Left forelimb (tissue), 1 donor: ENCODE measurements around the gene TCN2.
"Not testable (repeated sequence)": the region's sequence is repeated elsewhere in the genome, so short reads cannot be mapped to it uniquely, and the experiment has no call there.

Source experiments
- DNase-seq: peaks from one replicate; pipeline ENCODE4 v3.0.0-alpha.2; 2018; ENCODE audit warnings: low spot score

Gene TCN2

DNA sequence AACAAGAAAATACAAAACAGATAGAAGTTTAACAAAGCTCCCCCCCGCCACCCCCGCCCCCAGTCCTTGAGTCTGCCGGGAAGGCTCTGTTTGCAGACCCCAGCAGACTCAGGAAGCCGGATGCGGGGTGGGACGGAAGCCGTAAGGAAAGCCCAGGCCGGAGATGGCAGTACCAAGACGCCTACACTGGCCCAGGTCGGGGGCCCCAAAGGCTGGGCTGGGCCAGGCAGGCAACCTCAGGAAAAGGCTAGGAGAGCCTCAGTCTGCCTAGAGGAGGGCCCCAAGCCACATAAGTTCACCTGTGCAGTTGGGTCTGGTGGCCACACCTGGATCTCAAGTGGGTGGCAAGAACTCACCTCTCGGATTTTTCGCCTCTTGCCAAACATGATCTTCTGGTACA, 28.5 kb upstream of the TCN2 start:
- DNase-seq = no peak

DNA sequence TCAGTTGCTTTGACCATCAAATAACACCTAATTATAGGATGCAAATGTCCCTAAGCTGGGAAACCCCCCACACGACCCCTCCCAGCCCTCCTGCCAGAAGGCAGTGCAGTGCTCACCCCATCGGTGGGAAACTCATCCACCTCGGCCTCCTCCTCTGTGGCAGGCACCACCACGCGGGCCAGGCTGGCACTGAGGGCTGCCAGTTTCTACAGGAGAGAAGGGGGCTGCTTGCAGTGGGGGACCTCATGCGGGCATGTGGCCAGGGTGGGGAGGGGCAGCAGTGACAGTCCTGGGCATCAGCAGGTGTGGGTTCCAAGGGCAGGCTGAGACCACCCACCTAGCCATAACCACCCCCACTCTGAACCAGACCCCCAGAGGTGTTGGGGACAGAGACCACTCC, 26.1 kb upstream of the TCN2 start:
- DNase-seq = no peak

DNA sequence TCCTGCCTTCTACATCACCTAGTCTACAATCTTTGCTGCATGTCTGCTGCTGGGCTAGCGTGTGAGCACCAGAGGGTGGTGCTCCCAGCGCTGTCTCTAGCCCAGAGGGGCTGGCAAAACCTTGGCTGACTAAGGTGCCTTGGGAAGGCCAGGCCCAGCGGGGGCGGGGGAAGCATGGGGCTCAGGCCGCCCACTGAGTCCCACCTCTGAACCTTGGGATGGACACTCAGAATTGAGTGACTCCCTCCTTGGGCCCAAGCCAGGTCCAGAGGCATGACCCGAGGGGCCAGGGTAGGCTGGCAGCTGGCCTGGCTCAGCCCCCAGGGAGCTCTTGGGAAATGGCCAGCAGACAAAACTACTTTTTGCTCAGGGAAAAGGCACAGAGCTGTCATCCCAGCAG, 24.9 kb upstream of the TCN2 start:
- no peak for DNase-seq

DNA sequence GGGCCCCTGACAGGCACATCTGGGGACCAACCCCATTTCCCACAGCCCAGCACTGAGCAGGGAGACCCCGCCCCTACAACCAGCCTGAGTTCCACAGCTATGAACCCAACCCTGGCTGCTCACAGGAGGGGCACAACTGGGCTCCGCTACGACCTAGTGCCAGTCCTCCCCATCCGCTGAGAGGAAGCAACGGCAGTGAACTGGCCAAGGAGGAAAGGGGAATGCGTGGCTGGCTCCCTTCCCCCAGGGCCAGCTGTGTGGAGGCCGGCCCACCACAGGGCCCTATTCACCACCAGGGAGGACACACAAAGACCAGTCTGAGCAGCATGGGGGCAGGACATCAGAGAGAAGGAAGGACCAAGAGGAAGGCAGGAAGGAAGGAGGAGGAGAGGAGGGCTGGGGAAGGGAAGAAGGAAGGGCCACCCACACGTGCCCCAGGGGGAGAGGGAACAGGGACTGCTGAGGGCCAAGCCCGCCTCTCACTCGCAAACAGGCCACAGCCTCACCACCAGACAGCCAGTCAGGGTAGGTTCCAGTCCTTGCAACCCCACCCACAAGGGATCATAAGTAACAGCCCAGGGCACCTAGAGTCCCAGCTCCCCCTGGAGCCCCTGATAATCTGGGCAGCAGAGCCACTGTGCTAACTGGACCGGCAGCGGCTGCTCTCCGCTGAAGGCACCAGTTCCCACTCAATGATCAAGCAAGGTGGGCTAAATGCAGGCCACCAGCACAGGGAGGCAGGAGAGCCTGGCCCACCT, 24.0 kb upstream of the TCN2 start:
- no peak for DNase-seq

DNA sequence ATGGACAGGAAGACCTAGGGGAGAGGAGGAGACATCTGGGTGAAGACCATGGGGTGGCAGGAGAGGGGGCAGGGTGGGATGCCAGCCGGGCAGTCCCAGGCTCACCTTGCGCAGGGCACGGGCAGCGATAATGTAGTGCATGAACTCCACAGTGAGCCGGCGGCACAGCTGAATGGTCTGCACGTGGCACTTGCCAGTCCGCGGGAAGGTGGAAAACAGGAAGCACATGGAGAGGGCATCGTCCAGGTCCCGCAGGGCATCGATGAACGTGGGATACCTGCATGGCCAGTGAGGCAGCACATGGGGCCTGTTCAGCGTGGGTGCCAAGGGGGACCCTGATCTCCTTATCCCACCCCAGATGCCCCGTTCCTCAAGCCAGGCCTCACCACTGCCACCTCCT, 22.5 kb upstream of the TCN2 start:
- no peak for DNase-seq

DNA sequence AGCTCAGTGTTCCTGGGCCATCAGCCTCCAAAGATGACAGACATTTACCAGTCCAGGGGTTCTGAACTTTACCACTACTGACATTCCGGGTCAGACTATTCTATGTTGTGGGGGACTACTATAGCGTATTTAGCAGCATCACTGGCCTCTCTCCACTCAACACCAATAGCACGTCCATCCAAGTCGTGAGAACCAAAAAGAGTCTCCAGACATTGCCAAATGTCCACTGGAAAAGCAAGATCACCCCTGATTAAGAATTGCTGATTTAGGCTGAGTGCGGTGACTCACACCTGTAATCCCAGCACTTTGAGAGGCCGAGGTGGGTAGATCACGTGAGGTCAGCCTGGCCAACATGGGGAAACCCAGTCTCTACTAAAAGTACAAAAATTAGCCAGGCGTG, 20.6 kb upstream of the TCN2 start:
- DNase-seq = no peak

DNA sequence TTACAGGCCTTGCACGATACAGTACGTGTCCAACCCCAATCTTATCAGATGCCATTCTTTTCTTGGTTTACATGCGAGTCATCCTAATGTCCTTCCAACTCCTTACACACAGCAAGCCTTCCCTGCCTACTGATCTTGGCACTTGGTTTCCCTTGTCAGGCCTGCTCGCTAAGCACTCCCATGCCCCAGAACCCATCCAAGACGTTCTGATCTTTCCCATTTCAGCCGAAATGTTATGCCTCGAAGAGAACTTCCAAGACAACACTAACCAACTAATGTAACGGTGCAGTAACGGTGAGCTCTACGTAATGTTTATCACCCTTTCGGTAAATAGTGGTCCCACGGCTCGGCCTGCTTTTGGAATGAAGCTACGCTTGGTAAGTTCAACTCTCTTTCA, 15.8 kb upstream of the TCN2 start:
- DNase-seq = no peak

DNA sequence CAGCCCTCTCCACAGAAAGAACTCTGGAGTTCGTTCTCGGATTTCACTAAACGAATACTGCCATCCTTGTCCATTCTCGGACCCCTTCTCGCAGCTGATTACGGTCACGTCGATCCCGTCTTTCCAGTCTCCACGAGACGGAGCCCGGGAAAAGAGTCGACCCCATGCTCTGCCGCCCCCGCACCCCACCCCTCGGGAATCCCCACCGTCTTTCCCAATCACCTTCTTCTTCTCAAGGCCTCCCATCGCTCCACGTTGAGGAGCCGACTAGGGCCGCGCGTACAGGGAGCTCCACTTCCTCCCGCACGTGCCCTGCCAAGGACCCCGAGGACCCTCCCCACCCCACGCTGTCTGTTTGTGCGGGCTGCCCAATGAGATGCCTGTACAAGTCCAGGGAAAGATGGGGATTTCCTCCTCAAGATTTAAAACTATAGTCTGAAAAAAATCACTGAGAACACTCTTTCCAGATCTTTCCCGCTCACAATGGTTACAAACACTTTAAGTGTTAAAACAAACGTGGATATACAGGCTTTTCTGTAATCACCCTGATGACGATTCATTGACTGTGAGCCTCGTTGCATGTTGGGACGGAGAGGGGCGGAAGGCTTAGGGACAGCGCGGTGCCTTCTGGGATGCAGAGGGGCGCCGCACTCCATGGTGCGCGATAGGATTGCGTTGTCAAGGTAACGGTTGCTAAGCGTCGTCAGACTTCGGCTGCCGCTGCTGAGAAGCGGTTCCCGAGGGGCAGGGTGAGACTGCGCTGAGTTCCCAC, 15.2 kb upstream of the TCN2 start, which contains the start of gene PES1:
PES1 (minus strand) TSS at position 323 of the 772 bp plus-strand sequence; CDS start at position 246, 77 bp downstream.
- peak; percentile 95 for DNase-seq

DNA sequence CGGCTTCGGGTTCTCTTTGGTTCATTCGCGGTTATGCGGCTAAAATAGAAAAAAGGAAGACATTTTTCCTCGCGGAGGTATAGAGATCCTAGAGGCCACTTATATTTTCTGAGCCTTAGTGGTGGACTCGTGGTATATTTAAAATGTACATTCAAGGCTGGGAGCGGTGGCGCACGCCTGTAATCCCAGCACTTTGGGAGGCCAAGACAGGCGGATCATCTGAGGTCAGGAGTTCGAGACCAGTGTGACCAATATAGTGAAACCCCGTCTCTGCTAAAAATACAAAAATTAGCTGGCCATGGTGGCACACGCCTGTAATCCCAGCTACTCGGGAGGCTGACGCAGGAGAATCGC, 14.6 kb upstream of the TCN2 start:
- not testable (repeated sequence) for DNase-seq

DNA sequence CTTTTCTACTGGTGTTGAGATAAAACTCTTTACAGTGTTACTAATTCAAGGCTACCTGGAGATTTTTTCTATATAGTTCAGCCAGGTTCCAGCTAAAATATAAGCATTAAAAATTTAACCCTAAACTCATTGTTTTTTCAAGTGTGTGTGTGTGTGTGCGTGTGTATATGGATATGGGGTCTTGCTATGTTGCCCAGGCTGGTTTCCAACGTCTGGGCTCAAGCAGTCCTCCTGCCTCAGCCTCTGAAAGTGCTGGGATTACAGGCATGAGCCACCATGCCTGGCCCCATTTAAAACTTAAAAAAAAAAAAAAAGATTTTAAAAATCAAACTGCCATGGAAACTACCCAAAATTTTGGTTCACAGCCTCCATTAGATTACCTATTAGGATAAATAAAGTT, 10.8 kb upstream of the TCN2 start:
- no peak for DNase-seq

DNA sequence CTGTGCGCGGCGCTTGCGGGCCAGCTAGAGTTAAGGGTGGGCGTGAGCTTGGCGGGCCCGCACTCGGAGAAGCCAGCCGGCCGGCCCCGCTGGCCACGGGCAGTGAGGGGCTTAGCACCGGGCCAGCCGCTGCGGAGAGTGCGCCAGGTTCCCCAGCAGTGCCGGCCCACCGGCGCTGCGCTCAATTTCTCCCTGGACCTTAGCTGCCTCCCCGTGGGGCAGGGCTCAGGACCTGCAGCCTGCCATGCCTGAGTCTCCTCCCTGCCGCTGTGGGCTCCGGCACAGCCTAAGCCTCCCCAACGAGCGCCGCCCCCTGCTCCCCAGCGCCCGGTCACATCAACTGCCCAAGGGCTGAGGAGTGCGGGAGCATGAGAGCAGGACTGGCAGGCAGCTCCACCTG, 10.1 kb upstream of the TCN2 start:
- DNase-seq = no peak

DNA sequence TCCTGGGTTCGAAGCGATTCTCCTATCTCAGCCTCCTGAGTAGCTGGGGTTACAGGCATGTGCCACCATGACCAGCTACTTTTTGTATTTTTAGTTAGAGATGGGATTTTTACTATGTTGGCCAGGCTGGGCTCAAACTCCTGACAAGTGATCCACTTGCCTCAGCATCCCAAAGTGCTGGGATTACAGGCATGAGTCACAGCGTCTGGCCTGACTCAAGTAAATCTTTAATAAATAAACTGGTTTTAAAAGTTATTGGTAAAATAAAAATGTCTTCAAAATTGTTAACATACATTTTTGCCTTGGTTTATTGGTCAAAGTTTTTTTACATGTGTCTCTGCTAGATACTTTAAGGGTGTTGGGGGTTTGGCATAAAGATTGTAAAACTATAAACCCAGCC, 8.0 kb upstream of the TCN2 start:
- no peak for DNase-seq

DNA sequence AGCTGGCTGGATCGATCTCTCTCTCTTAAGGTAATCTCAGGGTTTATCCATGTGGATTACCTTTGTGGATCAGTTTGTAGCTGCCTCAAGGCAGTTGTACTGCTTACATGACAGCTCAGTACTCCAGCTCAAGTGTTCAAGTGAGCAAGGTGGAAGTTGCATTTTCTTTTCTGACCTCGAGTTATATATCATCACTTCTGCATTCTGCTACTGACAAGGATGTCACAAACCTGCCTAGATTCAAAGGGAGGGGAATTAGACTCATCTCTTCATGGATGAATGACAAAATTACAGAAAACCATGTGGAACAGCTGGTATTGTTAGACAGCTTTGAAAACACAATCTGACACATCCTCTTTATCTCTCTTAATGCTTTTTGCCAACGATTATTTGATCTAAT, 6.1 kb upstream of the TCN2 start:
- DNase-seq = no peak

DNA sequence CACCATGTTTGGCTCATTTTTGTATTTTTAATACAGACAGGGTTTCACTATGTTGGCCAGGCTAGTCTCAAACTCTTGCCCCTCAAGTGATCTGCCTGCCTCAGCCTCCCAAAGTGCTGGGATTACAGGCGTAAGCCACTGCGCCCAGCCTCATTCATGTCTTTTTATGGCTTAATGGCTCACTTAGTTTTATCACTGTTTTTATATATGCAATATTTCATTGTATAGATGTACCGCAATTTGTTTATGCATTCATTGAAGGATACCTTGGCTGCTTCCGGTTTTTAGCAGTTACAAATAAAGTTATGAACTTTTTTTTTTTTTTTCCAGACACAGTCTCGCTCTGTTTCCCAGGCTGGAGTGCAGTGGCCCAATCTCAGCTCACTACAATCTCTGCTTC, 5.5 kb upstream of the TCN2 start:
- DNase-seq = no peak

DNA sequence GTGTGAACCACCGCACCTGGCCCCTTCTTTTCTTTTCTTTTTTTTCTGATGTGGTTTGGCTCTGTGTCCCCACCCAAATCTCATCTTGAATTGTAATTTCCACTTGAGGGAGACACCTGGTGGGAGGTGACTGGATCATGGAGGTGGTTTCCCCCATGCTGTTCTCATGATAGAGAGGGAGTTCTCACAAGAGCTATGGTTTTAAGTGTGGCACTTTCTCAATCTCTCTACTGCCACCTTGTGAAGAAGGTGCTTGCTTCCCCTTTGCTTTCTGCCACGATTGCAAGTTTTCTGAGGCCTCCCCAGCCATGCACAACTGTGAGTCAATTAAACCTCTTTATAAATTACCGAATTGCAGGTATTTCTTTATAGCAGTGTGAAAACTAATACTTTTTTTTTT, 4.9 kb upstream of the TCN2 start:
- DNase-seq = no peak

DNA sequence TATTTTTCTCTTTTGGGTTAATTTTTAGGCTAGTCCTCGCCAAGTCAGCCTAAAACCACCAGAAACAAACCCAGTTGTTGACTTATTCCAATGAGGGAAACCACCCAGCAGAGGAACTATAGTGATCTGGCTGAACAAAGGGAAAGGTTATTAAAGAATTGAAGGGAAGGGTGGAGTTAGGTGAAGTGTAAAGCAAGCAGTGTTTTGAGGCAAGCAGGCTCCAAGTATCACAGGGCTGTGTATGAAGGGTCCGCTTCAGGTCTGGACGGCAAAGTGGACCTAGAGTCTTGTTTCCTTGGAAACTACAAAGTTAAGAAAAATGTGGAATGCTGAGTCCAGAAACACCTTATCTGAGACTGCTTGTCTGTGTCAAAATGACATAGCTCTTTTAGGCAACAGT, 3.2 kb upstream of the TCN2 start:
- no peak for DNase-seq

DNA sequence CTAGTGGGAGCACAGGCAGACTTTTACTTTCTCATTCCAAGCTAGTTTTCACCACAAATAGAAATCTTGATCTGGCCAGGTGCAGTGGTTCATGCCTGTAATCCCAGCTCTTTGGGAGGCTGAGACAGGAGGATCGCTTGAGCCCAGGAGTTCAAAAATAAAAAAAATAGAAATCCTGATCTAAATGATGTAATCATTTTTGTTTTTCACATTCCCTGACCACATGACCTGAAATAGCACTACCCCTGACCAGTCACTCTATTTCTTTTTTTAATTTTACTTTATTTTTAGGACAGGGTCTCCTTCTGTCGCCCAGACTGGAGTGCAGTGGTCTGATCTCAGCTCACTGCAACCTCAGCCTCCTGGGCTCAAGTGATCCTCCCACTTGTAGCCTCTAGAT, 2.3 kb upstream of the TCN2 start:
- DNase-seq = no peak

DNA sequence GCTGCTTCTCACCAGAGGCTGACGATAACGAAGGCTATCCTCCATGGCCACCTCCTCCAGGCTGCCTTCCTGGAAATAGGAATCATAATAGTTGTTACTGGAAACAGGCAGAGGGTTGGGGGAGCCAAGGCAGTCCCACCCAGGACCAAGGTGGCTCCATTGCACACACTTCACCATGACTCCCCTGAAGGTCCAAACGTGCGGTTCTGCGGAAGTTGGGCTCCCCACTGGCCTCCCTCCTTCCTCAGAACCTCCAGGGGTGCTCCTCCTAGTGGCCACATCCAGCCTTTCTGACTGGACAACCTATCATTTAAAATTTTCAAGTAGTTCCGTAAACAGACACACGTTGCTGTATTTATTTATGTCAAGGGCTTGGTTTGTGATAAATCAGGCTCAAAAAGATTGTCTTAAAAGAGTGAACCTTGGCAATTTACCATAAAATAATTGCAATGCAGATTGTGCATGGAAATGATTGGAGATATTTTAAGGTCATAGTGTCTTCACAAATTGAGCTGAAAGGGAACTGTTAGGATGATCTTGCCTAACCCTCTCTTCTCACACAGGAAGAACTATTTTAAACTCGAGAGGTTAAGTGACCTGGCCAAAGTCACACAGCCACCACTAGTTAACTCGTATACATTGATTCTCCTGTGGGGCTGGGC, 1.4 kb upstream of the TCN2 start:
- no peak for DNase-seq

DNA sequence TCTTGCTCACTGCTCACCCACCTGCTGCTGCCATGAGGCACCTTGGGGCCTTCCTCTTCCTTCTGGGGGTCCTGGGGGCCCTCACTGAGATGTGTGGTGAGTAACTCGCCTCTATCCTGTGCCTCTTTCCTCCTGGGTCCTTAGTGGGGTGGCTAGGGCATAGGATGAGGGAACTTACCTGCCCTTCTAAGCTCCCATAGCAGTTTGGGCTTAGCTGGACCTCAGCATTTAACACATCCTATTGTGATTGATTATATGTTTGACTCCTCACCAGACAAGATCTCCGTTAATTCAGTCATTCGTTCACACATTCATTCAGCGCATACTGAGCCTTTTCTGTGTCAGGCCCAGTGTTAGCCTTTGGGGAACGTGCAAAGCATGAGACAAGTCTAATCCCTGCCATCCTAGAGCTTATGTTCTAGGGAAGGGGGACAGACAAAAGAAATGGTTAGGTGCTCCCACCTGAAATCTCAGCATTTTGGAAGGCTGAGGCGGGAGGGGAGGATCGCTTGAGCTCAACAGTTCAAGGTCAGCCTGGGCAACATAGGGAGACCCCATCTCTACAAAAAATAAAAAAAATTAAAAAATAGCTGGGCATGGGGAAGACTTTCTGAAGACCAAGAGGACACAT, 441 bp downstream of the TCN2 start:
- DNase-seq = no peak

DNA sequence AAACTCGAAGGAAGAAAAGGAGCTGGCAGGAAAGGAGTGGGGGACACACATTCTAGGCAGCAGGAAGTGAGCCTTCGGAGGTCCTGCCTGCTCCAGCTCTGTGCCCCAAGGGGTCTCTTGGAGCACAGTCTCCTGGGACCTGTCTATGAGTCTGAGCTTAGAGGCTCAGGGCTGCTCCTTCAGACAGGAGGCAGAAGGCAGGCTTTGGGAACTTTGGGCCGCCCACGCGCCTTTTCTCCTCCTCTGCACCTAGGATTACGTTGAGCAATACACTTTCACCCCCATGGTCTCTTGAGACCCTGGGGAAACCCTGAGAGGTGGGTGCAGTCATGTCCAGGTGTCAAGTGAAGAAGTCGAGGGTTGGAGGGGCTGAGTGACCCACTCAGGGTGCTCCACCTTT, 965 bp downstream of the TCN2 start:
- DNase-seq = no peak

DNA sequence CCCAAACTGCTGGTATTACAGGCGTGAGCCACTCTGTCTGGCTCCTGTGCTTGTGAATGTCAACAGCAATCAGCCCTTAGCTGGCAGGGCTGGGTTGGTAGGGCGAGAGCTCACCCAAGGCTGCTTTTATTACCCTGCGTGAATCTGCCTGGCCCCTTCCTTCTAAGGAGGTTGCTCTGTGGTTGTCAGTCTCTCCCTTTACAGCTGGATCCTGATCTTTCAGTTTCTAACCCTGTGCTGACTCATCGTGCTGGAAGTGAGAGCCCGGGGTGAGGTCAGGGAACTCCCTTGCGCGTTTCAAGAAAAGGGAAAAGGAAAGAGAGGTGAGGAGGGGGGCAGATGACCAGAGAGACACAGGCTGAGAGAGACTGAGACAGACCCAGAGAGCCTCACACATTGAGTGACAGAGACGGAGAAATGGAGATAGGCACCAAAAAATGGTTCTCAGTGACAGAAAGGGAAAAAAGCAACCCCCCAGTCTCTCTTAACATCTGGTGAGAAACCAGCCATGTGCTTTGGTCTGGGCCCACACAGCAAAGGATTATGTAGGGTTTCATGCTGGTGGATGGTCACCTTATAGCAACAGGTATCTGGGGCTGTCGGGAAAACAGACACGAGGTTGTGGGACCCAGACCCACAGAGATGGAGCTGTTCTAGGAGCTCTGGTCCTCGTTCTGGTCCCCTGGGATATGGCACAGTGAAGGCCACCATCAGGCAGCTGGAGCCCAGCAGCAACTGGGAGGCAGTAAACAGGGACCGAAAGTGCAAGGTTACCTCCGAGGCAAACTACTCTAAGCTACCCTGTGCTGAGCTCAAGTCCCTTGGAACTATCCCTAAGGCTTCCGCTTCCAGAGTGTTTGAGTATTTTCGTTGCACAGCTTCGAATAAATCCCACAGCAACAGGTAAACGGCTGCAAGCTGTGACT, 2.5 kb downstream of the TCN2 start:
- no peak for DNase-seq

DNA sequence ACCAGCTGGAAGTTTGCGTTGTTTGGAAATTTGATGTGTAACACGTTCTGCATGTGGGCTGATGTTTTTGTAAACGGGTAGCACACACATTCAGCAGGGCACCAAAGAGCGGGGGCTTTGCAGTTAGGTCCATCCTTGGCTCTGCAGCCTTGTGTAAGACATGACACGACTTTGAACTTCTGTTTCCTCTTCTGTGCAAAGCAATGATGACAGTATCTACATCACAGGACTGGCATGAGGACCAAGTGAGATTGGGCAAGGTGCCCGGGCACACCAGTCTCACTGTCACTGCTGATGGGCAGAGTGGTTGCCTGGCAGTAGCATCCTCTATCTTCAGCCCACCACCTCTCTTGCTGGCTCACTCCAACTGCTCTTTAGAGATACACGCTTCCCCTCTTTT, 3.3 kb downstream of the TCN2 start:
- no peak for DNase-seq
